Stimulated activated CD4-positive, alpha-beta T cell treated with anti-CD3 and anti-CD28 coated beads, Interleukin-1b, Interleukin-23, amount 100 ng/mL, for 48 hours (primary cell): Measurements from ENCODE around the gene GRB14.
"Not testable (repeated sequence)": the region's sequence is repeated elsewhere in the genome, so short reads cannot be mapped to it uniquely, and the experiment has no call there.

Experiments used
- DNase-seq: peaks from one replicate; pipeline ENCODE4 v3.0.0-alpha.2; 2020

Gene GRB14

DNA sequence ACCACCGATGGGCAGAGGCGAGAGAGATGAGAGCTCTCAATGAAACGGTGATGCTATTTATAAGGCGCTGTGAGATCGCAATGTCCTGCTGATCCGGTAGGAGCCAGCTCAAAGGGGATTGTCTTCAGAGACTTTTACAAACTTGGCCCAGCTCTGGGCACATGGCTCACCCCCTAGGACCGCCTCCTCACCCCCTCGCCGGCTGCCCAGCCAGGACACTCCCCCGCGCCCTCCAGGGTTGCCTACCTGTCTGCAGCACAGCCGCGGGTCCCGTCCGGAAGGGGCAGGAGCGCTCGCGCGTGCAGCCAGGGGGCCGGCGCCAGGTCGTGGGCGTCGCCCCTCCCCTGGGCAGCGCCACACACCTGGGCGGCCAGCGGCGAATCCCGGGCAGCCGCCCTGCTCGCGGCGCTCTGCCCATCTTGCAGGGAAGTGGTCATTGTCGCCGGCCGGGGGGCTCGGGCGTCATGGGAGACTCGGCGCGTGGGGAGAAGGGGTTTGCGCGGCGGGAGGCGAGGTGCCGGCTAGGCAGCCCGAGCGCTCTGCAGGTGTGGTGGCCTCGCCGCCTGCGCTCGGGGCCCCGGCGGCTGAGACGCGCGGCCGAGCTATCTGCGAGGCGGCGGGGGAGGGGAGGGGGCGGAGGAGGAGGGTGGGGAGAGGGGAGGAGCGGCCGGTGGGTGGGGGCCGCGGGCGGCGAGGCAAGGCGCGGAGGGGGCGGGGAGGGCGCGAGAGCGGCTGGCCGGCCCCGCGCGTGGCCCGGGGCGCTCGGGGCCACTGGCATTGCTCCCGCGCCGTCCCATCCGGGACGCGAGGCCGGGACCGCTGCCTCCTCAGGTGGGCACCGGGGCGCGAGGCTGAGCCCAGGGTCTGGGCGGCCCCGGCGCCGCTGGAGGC is at the start of gene GRB14:
Gene GRB14 (minus strand): TSS at position 610 of the 891 bp plus-strand sequence. CDS start 173 bp downstream, at position 437.
- no peak for DNase-seq

DNA sequence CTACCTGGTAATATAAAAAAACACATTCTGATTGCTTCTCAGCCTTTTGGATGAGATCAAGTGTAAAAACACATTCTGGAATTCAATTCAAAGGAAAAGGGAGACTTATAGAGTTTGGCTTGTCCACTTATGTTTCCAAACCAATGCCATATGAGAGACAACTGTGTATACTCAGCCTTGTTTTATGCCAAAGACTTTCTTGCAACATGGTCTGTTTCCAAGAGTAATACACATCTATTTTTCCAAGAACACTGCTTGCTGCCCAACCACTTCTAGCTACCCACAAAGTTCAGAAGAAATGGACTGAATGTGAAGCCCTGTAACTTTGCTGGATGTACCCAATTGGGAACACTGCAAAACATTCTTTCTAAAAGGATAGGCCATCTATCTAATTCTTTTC is 48.0 kb upstream of the GRB14 start:
- DNase-seq = no peak

DNA sequence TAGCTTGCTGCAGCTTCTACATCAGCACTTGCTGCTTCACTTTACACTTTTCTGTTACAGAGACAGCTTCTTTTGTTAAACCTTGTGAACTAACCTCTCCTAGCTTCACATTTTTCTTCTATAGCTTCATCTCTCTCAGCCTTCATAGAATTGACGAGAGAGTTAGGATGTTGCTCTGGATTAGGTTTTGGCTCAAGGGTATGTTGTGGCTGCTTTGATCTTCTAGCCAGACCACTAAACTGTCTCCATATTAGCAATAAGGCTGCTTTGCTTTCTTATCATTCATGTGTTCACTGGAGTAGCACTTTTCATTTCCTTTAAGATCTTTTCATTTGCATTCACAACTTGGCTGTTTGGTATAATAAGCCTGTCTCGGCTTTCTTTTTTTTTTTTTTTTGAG is 46.3 kb upstream of the GRB14 start:
- no peak for DNase-seq

DNA sequence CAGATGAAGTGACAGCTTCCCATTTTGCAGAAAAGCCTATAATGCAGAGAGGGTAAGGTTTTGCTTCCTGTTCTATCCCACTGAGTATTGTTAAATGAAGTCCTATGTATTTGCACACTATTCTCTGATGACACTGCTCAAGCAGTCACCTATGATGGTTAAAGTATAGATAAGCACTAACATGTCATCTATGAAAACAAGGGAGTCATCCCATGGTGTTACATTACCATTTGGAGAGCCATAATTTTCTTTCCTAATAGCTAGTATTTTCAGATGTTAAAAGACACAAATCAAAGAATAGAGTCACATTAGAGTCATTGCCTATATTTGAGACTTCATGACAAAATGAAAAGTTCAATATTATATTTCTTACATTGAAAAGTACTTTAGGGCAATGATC is 42.8 kb upstream of the GRB14 start:
- DNase-seq = no peak

DNA sequence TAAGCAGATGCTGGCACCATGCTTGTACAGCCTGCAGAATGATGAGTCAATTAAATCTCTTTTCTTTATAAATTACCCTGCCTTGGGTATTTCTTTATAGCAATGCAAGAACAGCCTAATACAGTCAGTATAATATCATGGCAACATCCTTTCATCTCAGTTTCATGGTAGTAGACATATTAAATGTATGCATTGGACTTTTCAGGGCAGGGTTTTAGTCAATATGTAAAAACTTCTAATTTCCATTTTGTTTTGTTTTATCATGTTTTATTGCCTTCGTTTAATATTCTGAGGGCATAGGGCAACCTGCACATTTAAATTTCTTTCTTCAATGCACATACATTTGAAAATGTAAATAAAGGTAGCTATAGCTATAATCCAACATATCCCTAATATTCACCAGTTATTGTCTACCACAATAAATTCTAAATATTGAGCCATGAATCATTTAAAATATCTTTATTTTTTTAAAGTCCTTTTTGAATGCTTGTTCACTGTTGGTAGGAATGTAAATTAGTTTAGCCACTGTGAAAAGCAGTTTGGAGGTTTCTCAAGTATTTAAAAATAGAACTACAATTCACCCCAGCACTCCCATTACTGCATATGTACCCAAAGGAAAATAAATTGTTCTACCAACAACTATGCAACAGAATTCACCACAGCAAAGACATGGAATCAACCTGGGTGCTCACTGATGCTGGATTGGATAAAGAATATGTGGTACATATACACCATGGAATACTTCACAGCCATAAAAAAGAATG is 41.8 kb upstream of the GRB14 start:
- no peak for DNase-seq

DNA sequence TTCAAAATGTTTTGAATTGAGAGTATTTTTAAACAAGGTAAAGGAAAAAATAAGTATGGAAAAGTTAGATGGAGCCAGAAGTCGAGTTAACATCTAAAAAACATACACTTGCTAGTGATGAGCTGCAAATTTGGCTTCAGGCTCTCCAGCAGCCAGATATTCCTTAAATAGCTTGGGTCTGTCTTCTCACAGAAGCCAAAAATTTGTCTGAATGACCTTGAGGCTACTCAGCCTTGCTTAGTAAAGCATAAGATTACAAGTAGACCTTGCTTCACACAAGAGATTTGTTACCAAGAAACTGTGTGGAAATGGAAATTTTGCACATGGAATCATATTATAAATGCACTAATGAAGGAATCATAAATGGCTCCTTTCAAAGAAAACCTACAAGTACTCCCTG is 40.8 kb upstream of the GRB14 start:
- no peak for DNase-seq

DNA sequence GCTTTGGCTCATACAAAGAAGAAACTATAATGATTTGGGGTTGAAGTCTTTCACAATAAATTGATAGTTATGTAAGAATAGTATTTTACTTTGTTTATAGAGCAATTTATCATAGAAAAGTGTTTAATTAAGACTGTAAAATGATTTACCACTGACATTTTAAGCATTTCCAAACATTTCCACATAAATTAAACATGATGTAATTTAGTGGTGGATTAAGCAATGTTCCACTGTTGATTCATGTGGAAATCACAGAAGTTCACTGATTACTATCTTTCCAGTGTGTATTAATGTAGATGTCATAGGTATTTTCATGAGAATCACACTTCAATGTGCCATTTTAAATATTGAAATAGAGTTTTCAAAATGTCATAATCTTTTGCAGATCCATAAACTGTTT is 40.1 kb upstream of the GRB14 start:
- no peak for DNase-seq

DNA sequence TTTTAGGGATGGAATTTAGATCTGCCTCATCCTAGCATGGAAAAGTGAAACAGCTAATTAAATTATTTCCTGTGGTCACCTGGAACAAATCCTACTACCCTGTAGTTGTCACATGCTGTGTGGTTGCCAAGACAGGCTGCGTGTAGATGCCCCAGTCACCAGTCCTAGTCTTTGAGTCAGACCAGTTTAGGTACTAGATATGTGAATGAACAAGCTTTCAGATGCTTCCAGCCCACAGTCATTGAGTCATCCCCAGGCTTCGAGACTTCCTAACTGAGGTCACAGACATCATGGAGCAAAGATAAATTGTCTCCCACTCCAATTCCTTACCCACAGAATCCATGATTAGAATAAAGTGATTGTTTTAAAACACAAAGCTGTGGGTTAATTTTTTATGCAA is 35.8 kb upstream of the GRB14 start:
- DNase-seq = no peak

DNA sequence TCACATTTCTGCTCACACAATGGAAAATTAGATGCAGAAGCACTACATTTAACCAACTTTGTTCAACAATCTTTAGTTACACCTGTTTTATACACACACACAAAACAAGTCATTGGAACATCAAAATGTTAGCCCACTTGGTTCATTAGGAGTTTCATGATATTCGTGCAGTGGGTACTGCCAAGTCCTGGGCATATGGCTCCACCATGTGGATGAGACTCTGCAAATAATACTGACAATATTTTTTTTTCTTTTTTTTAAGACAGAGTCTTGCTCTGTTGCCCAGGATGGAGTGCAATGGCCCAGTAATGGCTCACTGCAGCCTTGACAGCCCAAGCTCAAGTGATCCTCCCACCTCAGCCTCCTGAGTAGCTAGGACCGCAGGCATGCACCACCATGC is 34.5 kb upstream of the GRB14 start:
- no peak for DNase-seq

DNA sequence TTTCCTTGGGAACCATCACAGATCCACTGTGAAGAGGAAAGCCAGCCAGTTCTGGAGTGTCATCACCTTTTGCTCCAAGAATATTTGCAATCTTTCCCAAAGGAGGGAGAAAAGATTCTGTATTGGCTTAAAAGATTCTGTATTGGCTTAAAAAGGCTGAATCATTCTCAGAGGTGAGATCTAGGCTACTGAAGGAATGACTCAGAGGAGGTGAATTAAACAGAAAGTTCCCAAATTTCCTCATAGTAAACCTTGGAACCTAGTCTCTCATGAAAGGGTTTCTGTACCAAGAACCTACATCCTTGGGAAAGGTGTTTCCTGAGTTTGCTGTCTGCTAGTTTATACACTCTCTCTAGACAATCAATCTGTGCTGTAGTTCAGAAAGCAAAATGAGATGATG is 34.1 kb upstream of the GRB14 start:
- no peak for DNase-seq

DNA sequence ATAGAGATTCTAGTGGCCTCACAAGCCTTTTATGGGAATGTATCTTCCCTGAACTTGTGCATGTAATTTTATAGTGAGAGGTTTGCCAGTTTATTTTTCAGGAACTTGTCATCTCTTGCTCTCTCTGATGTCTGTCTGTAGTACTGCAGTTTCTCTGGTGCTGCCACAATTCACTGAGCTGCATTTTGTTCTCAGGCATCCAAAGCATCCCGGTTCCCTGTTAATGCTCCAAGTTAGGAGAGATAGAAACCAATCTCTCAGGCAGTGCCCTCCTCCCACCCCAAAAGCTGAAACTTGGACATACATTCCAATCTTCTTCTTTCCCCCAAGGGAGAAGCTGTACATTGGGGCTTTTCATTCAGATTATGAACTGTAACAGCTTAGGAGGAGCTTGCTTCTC is 30.1 kb upstream of the GRB14 start:
- DNase-seq = no peak

DNA sequence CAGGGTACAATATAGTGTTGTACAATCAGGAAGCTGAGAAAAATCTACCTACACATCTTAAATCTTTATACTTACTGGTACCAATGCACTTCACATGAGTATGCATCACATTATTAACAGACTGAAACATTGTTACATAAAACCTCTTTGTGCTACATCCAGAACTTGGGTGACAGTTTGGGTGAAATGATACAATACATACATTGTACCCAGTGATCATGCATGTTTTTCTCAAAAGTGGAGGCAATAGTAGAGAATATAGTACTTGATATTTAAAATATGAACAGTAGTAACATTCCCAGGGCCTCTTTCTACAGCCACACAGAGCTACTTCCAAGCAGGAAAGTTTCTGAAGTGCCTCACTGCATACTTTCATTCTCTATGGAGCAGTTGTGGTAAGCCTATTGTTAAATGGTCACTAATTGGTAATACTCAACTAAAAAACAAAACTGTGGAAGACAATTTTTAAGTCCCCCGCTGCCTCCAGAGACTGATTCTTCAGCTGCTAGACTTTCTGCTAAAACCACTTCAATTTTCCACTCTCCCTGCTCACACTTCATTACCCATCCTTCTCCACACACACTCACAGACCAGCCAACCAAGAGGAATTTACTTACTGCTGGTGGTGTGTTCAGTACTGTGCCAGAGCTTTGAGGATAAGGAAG is 22.9 kb upstream of the GRB14 start:
- DNase-seq = no peak

DNA sequence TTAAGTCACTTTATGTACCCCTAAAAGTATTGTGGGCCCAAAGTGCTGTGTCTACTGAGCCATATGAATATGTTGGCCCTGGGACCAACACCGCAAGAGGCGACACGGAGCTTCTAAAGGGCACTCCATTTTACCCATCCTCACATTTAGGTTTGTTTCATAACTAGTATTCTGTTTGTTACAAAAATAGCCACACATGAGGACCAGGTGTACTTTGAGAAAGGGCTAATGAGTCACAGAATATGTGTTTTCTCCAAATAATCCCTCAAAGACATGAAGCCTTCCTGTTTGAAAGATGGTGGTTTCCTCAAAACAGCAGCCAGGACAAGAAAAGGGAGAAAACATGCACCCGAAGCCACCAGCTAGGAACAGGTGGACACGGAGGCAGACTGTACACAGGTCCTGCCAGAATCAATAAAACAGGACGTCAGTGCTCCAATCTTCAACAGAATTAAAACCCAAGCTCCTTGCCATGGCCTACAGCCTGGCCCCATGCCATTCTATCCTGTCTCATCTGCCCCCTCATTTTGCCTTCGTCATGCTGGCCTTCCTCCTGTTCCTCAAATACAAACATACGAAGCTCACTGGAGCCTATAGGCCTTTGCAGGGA is 21.8 kb upstream of the GRB14 start:
- DNase-seq = no peak

DNA sequence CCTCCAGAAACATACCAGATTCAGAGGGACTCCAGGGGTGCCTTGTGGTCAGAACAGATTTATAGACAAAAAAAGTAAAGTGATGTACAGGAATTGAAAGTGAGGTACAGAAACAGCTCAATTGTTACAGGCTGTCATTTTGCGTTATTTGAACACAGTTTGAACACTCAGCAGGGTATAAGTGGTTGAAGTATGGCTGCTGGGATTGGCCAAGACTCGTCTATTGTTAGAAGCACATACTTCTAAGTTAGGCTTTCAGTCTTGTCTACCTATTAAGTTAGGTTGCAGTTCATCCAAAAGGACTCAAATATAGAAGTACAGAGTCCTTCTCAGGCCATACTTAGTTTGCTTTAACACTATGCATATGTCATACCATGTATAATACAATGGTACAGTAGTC is 21.0 kb upstream of the GRB14 start:
- no peak for DNase-seq

DNA sequence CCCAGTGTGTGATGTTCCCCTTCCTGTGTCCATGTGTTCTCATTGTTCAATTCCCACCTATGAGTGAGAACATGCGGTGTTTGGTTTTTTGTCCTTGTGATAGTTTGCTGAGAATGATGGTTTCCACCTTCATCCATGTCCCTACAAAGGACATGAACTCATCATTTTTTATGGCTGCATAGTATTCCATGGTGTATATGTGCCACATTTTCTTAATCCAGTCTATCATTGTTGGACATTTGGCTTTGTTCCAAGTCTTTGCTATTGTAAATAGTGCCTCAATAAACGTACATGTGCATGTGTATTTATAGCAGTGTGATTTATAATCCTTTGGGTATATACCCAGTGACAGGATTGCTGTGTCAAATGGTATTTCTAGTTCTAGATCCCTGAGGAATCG is 7.0 kb upstream of the GRB14 start:
- not testable (repeated sequence) for DNase-seq

DNA sequence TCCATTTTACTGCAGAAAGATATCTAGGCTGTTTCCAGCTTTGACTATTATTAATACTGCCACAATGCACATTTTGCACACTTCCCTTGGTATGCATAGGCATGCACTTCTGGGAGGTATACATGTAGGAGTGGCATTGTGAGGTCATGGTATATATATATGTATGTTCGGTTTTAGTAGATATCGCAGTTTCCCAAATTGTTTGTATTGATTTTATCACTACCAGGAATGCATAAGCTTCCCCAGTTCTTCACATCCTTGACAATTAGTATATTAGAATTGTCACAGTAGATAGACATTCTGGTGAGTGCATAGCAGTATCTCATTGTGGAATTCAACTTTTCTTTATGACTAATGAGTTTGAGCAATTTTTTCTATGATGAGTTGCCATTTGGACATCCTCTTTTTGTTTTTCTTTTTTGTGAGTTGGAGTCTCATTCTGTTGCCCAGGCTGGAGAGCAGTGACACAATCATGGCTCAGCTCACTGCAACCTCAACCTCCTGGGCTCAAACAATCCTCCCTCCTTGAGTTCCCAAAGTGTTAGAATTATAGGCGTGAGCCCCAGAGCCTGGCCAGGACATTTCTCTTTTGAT is 4.2 kb upstream of the GRB14 start:
- no peak for DNase-seq

DNA sequence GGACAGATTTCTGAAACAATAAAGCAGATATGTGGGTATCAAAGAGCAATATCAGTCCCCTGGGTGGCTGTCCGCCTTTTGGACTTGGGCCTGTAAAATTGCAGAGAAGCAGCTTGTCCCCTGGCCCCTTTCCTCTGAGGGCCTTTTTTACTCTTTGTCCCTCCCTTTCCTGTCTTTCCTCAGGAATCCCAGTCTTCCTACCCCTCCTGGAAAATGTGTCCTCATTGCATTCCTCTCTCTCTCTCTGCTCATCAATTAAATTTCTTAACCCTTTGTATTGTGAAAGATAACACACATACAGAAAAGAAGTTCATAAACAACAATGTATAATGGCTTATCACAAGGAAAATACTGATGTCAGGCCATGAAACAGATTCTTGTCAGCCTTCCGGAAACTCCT is 3.0 kb upstream of the GRB14 start:
- DNase-seq = no peak

DNA sequence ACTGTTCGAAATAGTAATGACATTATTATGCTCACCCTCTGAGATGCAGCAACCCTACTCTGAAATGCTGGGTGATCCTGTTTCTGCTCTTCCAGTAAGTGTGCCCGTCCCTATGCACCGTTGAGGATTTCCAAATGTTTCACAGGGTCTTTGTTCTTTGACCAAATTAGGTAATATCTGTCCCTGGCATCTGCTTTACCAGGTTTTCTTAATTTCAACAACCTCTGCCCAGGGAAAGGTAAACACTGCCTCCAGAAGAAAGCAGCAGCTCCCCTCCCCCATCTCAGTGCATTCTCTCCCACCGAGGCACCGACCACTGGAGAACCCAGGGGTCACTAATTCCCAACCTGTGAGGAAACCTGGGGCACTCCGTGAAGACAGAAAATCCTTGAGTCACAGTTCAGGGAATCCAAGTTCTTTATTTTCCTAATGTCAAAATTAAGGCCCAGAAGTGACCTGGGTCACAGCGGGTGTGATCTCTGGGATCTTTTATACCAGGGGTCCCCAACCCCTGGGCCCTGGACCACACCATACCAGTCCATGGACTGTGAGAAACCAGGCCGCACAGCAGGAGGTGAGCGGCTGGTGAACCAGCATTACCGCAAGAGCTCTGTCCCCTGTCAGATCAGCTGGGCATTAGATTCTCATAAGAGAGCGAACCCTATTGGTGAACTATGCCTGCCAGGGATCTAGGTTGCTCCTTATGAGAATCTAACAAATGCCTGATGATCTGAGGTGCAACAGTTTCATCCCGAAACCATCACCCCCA is 1.2 kb upstream of the GRB14 start:
- DNase-seq = no peak

DNA sequence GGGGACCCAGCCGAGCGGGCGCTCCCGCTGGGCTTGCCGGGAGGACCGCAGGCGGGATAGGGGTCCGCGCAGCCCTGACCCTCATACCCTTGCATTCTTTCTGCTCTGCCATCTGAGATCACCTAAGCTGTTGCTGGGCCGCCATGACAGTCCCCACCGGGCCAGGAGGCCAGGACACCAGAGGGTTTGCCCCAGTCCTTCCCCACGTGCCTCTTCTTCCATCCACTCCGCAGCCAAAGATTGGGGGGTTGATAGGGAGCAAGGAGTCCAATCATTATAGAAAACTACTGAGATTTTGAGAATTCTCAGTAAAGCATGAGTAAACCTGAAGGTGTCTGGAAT is 453 bp upstream of the GRB14 start:
- DNase-seq = no peak

DNA sequence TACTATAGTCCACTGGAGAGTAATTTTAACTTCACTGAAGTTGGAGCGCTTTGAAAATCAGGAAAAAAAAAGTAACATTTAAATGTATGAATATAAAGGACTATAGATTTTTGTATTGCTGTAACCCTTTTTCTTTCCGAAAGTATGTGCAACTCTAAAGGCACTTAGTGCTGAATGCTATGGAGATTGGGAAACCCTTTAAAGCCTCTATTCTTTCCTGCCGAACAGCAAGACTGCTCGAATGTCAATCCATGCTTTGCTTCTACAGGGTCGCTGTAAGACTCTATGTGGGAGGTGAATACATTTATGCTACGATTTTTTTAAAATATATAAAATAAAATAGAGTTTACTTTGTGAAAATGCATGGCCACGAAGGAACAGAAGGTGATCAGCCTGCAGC is 825 bp downstream of the GRB14 start:
- DNase-seq = no peak

DNA sequence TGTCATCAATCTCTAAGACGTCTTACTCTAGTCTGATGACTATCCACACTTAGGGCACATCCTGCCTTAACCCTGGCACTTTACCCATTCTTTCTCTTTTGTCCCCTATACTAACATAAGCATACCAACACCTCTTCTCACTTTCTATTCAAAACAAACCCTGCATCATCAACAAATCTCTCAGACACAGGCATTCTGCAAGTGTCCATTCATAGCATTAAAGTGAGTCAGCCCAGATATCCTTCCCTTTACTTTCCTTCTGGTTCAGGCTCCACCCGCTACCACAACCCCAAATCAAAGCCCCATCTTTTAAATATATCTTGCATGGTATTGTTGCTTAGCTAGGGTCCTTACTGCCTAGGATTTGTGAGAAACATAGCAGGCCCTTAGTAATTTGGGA is 3.8 kb downstream of the GRB14 start:
- no peak for DNase-seq

DNA sequence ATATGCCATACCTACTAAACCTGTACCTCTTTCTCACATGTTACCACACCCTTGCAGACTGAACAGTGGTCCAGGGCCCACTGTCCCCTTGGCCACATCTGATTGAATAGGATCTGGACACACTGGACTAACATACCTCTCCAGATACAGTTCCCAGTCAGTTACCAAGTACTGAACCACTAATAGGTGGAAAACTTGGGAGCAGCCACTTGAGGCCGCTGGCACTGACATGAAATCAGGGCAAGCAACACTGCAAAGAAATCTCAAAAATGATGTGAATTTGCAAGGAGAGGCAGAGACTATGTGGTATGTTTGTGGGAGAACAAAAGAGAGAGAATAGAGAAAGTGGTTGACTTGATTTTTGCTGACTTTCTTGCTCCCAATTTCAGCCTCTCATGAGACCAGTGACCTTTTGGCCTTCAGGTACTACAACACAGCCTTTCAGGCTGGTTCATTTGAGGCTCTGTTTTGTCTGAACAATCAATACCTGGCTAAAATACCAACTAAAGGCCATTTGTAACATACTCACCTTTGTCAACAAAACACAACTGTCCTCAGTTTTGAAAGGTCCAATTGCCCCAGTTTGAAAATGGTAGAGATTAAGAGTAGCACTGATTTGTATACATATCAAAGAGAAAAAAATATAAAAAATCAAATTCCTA is 7.8 kb downstream of the GRB14 start:
- DNase-seq = no peak
